Measurements from ENCODE around the gene PTPRM. TPM values are rescaled to one million over a fixed set of nuclear protein-coding genes. Genes with fewer than 3 reads are reported as not detected.

PTPRM gene
- total RNA-seq, 4 donors from 2014 or later, result 21.4 to 41.8 (median 29.6) TPM

DNA sequence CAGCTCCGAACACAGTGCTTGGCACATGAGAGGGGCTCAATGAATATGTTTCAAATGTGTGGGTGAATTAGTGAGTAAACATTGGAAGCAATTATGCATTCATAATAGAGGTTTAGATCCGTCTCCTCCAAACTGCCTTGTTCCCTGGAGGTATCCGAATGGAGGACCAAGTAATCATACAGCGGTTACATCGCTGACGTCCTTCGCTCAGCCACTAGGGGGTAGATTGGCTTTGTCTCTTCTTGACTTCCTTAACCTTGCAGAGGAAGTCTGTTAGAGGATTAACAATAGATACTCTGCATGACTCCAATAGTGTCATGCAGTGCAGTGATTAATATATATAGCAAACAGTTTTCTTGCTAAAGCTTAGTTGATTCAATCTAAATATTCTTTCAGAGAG lies 517.0 kb downstream of the PTPRM start:
- intact Hi-C loops (cut with DNase I; ENCODE audit: low total_unique reads), result no loop called here
- H3K4me3 ChIP-seq (ENCODE audit: low read depth, poor library complexity, severe bottlenecking), result no peak overlapping the region
- no peak for DNase-seq (ENCODE audit: low spot score in 2 of 2)
- TF ChIP-seq, protein P1, sequence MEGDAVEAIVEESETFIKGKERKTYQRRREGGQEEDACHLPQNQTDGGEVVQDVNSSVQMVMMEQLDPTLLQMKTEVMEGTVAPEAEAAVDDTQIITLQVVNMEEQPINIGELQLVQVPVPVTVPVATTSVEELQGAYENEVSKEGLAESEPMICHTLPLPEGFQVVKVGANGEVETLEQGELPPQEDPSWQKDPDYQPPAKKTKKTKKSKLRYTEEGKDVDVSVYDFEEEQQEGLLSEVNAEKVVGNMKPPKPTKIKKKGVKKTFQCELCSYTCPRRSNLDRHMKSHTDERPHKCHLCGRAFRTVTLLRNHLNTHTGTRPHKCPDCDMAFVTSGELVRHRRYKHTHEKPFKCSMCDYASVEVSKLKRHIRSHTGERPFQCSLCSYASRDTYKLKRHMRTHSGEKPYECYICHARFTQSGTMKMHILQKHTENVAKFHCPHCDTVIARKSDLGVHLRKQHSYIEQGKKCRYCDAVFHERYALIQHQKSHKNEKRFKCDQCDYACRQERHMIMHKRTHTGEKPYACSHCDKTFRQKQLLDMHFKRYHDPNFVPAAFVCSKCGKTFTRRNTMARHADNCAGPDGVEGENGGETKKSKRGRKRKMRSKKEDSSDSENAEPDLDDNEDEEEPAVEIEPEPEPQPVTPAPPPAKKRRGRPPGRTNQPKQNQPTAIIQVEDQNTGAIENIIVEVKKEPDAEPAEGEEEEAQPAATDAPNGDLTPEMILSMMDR (IDR thresholded peaks at IDR 0.05), result no peak
- TF ChIP-seq POLR2A (IDR thresholded peaks at IDR 0.05), result no peak
- 59 to 78% methylated on average over 7 of the region's 7 CpGs for WGBS, 2 donors

DNA sequence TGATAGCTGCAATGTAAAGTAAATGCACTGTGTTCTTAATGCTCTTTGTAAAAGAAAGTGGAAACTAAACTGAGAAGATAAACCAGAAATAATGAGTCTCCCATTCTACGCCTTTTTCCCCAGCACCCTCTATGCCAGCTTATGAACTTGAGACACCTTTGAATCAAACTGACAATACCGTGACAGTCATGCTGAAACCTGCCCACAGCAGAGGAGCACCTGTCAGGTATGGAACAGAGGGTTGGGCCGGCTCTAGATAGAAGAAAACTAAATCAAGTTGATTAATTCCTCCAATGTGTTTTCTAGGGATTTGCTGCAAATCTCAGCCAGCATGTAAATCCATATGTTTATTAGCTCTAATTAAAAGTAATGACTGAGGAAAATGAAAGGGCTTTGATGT lies 521.5 kb downstream of the PTPRM start:
- no peak overlapping the region for H3K4me3 ChIP-seq (ENCODE audit: low read depth, poor library complexity, severe bottlenecking)
- no peak for DNase-seq (ENCODE audit: low spot score in 2 of 2)
- TF ChIP-seq, protein P1 (IDR thresholded peaks at IDR 0.05), result no peak
- no peak for TF ChIP-seq POLR2A (IDR thresholded peaks at IDR 0.05)
- intact Hi-C loops (cut with DNase I; ENCODE audit: low total_unique reads), result no loop called here
- 58 to 61% methylated on average over 3 of the region's 3 CpGs for WGBS, 2 donors

DNA sequence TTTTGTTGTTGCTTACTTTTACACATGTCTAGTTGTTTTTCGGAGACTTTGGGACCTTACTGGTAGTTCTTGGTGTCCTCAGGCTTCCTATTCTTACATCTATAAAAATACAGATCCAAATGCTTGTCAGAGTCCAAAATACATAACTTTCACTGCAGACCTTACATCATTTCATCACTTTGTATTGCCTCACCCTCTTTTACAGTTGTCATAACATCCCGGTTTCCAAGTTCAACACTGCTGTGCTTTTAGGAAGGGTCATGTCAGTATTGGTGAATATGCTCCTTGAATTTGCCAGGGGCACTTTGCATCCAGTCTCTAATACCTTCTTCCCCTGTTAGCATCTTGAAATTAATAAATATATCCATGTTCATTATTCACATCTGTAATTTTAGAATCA lies 523.9 kb downstream of the PTPRM start:
- intact Hi-C loops (cut with DNase I; ENCODE audit: low total_unique reads), result no loop called here
- no peak for DNase-seq (ENCODE audit: low spot score in 2 of 2)
- TF ChIP-seq POLR2A (IDR thresholded peaks at IDR 0.05), result no peak
- TF ChIP-seq, protein P1 (IDR thresholded peaks at IDR 0.05), result no peak
- H3K4me3 ChIP-seq (ENCODE audit: low read depth, poor library complexity, severe bottlenecking), result no peak overlapping the region
- WGBS, 2 donors, result 72 to 80% methylated on average over 2 of the region's 2 CpGs

DNA sequence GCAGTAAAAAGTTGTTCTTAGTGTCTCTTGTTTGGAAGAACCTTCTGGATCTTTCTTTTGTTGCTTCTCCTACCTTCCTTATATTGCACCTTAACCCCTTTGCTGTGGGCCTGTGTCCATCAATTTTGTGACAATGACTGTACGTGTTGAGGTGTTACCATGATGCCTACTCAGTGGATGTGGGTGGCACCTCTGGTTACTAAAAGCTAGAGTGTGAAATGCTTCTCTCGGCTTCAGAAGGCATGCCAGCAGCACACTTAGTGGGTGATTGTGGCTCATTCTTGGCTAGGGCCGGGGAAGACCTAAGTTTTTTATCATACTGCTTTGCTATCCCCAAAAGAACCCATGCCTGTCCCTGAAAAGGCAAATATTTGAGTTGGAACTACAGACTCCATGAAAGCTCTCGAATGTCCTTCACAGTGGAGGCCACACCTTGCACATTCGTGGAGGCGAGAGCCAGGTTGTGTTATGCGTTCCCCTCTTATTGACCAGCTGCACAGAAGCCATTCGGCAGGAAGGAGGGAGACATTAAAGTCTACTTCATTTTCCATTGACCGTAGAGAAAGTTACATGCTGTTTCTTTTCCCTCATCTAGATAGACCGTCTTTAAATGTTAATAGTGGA lies 528.9 kb downstream of the PTPRM start:
- intact Hi-C loops (cut with DNase I; ENCODE audit: low total_unique reads), result no loop called here
- H3K4me3 ChIP-seq (ENCODE audit: low read depth, poor library complexity, severe bottlenecking), result no peak overlapping the region
- TF ChIP-seq, protein P1 (IDR thresholded peaks at IDR 0.05), result no peak
- no peak for TF ChIP-seq POLR2A (IDR thresholded peaks at IDR 0.05)
- DNase-seq (ENCODE audit: low spot score in 2 of 2), result no peak
- 97 to 98% methylated on average over 10 of the region's 10 CpGs for WGBS, 2 donors

DNA sequence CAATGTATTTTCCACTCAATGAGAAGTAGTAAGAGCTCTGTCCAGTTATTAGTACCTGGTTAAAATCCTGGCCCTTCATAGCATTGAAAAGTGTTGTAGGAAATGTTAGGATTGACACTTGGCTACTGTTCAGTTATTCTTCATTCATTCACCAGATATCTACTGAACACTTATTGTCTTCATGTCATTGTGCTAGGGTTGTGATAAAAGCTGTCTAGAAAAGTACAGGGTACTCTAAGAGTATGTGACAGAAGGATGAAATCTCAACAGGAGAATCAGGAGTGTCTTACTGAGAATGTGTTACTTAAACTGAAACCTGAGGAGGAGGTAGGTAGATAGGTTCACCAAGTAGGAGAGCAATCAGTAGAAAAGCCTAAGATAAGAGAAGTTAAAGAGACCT lies 530.3 kb downstream of the PTPRM start:
- H3K4me3 ChIP-seq (ENCODE audit: low read depth, poor library complexity, severe bottlenecking), result no peak overlapping the region
- no peak for TF ChIP-seq POLR2A (IDR thresholded peaks at IDR 0.05)
- TF ChIP-seq, protein P1 (IDR thresholded peaks at IDR 0.05), result no peak
- no peak for DNase-seq (ENCODE audit: low spot score in 2 of 2)
- intact Hi-C loops (cut with DNase I; ENCODE audit: low total_unique reads), result no loop called here

DNA sequence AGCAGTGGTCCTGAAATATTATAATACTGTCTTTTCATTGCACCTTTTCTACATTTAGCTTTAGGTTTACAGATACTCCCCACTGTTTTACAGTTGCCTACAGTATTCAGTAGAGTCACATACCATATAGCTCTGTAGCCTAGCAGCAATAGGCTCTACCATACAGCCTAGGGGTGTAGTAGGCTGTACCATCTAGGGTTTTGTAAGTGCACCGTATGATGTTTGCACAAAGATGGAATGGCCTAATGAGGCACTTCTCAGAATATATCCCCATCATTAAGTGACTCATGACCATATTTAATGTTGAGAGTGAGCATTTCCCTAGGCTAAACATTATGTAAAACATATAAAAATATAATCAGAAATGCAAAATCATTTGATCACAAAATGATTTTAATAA lies 530.8 kb downstream of the PTPRM start:
- intact Hi-C loops (cut with DNase I; ENCODE audit: low total_unique reads), result no loop called here
- no peak overlapping the region for H3K4me3 ChIP-seq (ENCODE audit: low read depth, poor library complexity, severe bottlenecking)
- no peak for DNase-seq (ENCODE audit: low spot score in 2 of 2)
- no peak for TF ChIP-seq POLR2A (IDR thresholded peaks at IDR 0.05)
- TF ChIP-seq, protein P1 (IDR thresholded peaks at IDR 0.05), result no peak
- WGBS, 2 donors, result 0 to 41% methylated on average over 1 of the region's 1 CpG

Measured in lower leg skin (tissue), 4 donors.